GM10266 (cell line): ENCODE data around the gene ZNF134.

Experiments
- DNase-seq: peaks from one replicate; pipeline ENCODE4 v3.0.0; 2012; ENCODE audit errors: extremely low spot score
- CTCF ChIP-seq: IDR thresholded peaks from 2 replicates; pipeline ENCODE4 v1.5.1; 2012; ENCODE audit warnings: mild to moderate bottlenecking, low read depth; ENCODE audit not compliant: control insufficient read depth, insufficient read depth; ENCODE audit errors: missing control alignments

The ZNF134 gene

GRCh38 chr19:57656346-57656745, 42.3 kb downstream of the ZNF134 start:
- TF ChIP-seq CTCF, result no peak
- DNase-seq, result no peak

GRCh38 chr19:57664269-57665127, 50.5 kb downstream of the ZNF134 start:
- no peak for TF ChIP-seq CTCF
- DNase-seq, result peak; percentile 42

- no peak for TF ChIP-seq CTCF
- DNase-seq, result no peak
These were observed 51.3 kb downstream of the ZNF134 start for GRCh38 chr19:57665261-57665806.

GRCh38 chr19:57667228-57667627, 53.2 kb downstream of the ZNF134 start:
- no peak for DNase-seq
- TF ChIP-seq CTCF, result no peak

- no peak for DNase-seq
- no peak for TF ChIP-seq CTCF
These were observed 54.6 kb downstream of the ZNF134 start, which contains the start of gene ZSCAN4 for GRCh38 chr19:57668635-57669034. Gene ZSCAN4 (plus strand): TSS chr19:57668935. CDS start chr19:57676146, 7,211 bp downstream.

GRCh38 chr19:57671124-57671895, 57.3 kb downstream of the ZNF134 start:
- DNase-seq, result no peak
- no peak for TF ChIP-seq CTCF
